ENCODE measurements around the gene REC114.
"Not testable (repeated sequence)": the region's sequence is repeated elsewhere in the genome, so short reads cannot be mapped to it uniquely, and the experiment has no call there.

REC114 gene

DNA sequence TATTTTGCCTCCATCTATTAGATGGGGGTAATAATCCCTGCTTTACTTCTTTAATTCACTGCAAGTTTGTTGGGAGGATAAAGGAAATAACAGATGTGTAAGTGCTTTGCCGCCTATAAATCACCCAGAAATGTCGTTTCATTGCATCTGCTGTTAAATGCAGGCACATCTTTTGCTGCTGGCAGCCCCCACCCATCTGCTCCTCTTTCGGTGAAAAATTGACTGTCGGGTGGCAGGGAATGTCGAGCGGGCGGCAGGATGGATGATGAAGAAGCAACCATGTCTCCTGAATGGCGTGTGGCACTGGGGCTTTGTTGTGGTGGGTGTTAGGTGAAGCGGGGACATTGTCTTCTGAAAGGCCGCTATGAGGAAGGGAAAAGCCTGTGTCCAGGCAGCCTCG, 543 bp upstream of the REC114 start:
- H3K4me3 Mint-ChIP-seq = no peak overlapping the region
- no peak overlapping the region for H3K27ac Mint-ChIP-seq
- no peak for DNase-seq
- peaks cover 7% of the 10 kb centered on the region for H3K27me3 Mint-ChIP-seq (ENCODE audit: low read depth, poor library complexity)
- TF ChIP-seq, protein P1, sequence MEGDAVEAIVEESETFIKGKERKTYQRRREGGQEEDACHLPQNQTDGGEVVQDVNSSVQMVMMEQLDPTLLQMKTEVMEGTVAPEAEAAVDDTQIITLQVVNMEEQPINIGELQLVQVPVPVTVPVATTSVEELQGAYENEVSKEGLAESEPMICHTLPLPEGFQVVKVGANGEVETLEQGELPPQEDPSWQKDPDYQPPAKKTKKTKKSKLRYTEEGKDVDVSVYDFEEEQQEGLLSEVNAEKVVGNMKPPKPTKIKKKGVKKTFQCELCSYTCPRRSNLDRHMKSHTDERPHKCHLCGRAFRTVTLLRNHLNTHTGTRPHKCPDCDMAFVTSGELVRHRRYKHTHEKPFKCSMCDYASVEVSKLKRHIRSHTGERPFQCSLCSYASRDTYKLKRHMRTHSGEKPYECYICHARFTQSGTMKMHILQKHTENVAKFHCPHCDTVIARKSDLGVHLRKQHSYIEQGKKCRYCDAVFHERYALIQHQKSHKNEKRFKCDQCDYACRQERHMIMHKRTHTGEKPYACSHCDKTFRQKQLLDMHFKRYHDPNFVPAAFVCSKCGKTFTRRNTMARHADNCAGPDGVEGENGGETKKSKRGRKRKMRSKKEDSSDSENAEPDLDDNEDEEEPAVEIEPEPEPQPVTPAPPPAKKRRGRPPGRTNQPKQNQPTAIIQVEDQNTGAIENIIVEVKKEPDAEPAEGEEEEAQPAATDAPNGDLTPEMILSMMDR (IDR thresholded peaks at IDR 0.05) = no peak
- no peaks in the 10 kb centered on the region for H3K36me3 Mint-ChIP-seq (ENCODE audit: low read depth)
- no peaks in the 10 kb centered on the region for H3K4me1 Mint-ChIP-seq
- H3K9me3 Mint-ChIP-seq = peaks cover 8% of the 10 kb centered on the region

DNA sequence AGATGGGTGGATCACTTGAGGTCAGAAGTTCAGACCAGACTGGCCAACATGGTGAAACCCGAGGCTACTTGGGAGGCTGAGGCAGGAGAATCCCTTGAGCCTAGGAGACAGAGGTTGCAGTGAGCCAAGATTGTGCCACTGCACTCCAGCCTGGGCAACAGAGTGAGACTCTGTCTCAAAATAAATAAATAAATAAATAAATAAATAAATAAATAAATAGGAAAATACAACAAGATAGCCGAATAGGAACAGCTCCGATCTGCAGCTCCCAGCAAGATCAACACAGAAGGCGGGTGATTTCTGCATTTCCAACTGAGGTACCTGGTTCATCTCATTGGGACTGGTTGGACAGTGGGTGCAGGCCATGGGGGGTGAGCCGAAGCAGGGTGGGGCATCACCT, 4.5 kb downstream of the REC114 start:
- peaks cover 50% of the 10 kb centered on the region for H3K9me3 Mint-ChIP-seq
- not testable (repeated sequence) for H3K27ac Mint-ChIP-seq; DNase-seq; H3K4me1 Mint-ChIP-seq; H3K4me3 Mint-ChIP-seq; H3K27me3 Mint-ChIP-seq (ENCODE audit: low read depth, poor library complexity); H3K36me3 Mint-ChIP-seq (ENCODE audit: low read depth)

DNA sequence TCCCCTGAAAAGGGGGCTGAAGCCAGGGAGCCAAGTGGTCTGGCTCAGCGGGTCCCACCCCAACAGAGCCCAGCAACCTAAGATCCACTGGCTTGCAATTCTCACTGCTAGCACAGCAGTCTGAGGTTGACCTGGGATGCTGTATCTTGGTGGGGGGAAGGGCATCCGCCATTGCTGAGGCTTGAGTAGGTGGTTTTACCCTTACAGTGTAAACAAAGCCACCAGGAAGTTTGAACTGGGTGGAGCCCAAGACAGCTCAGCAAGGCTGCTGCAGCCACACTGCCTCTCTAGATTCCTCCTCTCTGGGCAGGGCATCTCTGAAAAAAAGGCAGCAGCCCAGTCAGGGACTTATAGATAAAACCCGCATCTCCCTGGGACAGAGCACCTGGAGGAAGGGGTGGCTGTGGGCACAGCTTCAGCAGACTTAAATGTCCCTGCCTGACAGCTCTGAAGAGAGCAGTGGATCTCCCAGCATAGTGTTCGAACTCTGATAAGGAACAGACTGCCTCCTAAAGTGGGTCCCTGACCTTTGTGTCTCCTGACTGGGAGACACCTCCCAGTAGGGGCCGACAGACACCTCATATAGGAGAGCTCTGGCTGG, 5.3 kb downstream of the REC114 start:
- H3K4me3 Mint-ChIP-seq; DNase-seq; H3K4me1 Mint-ChIP-seq; H3K27ac Mint-ChIP-seq; H3K27me3 Mint-ChIP-seq (ENCODE audit: low read depth, poor library complexity); H3K36me3 Mint-ChIP-seq (ENCODE audit: low read depth): not testable (repeated sequence)
- peaks cover 51% of the 10 kb centered on the region for H3K9me3 Mint-ChIP-seq

DNA sequence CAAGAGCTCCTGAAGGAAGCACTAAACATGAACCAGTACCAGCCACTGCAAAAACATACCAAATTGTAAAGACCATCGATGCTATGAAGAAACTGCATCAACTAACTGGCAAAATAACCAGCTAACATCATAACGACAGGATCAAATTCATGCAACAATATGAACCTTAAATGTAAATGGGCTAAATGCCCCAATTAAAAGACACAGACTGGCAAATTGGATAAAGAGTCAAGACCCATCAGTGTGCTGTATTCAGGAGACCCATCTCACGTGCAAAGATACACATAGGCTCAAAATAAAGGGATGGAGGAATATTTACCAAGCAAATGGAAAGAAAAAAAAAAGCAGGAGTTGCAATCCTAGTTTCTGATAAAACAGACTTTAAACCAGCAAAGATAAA, 7.0 kb downstream of the REC114 start:
- not testable (repeated sequence) for H3K4me1 Mint-ChIP-seq; H3K27ac Mint-ChIP-seq; DNase-seq; H3K27me3 Mint-ChIP-seq (ENCODE audit: low read depth, poor library complexity); H3K4me3 Mint-ChIP-seq; H3K36me3 Mint-ChIP-seq (ENCODE audit: low read depth)
- H3K9me3 Mint-ChIP-seq = peaks cover 51% of the 10 kb centered on the region

DNA sequence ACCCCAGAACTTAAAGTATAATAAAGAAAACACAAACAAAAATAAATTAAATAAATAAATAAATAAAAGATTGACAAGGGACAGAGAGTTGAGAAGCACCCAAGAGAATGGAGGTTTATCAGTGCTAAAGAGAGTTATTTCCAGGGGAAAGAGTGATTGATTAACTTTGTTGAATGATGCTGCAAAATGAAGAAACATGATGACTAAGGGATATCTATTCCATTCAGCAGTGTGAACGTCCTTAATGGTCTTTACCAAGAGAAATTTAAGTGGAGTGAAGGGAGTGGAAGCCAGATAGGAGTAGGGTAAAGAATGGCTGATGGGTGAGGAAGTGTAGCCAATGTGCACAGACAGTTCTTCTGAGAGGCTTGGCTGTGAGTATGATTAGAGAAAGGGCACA, 11.1 kb downstream of the REC114 start:
- TF ChIP-seq, protein P1 (IDR thresholded peaks at IDR 0.05) = no peak
- no peak overlapping the region for H3K4me3 Mint-ChIP-seq
- no peaks in the 10 kb centered on the region for H3K36me3 Mint-ChIP-seq (ENCODE audit: low read depth)
- no peak for DNase-seq
- H3K4me1 Mint-ChIP-seq = no peaks in the 10 kb centered on the region
- H3K27me3 Mint-ChIP-seq (ENCODE audit: low read depth, poor library complexity) = peaks cover 3% of the 10 kb centered on the region
- H3K27ac Mint-ChIP-seq = no peak overlapping the region
- H3K9me3 Mint-ChIP-seq = peaks cover 33% of the 10 kb centered on the region

DNA sequence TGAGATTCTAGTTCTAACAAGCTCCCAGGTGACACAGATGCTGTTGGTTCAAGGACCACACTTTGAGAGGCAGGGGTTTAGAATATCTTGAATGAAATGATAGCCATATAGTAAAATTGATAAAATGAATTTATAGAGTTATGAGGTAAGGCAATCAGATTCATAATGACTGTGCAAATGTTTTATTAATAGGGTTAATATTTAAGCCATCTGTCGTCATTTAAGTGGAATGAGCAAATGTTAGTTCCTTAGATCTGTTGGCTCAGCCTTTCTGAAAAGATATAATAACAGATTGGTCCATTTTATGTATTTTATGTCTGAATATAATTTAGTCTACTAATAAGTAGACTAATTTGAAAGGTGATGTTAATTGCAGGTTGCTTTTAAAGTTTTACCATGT, 12.9 kb downstream of the REC114 start:
- peaks cover 3% of the 10 kb centered on the region for H3K27me3 Mint-ChIP-seq (ENCODE audit: low read depth, poor library complexity)
- H3K9me3 Mint-ChIP-seq = peaks cover 17% of the 10 kb centered on the region
- H3K27ac Mint-ChIP-seq = no peak overlapping the region
- no peaks in the 10 kb centered on the region for H3K4me1 Mint-ChIP-seq
- H3K4me3 Mint-ChIP-seq = no peak overlapping the region
- TF ChIP-seq, protein P1 (IDR thresholded peaks at IDR 0.05) = no peak
- no peak for DNase-seq
- H3K36me3 Mint-ChIP-seq (ENCODE audit: low read depth) = no peaks in the 10 kb centered on the region

DNA sequence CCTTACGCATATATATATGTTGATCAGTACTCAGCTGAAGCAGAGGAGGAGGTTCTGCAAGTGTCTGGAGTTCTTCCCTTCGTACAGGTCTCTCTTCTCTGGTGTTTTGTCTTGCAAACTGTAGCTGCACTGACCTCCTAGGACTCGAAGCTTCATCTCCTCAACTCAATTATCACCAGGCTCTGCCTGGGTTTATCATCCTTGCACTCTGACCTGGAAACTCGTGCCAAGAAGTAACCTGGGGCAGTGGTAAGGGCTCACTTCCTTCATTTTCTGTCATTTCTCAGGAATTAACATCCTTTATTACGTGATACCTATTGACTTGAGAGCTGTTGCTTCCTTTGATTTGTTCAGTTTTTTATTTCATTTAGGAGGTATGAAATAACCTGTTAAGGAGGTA, 14.4 kb downstream of the REC114 start:
- Mint-ChIP-seq H3K4me3 (no peak overlapping the region), H3K36me3 (ENCODE audit: low read depth) (no peaks in the 10 kb centered on the region), H3K4me1 (no peaks in the 10 kb centered on the region), H3K27me3 (ENCODE audit: low read depth, poor library complexity) (peaks cover 3% of the 10 kb centered on the region), H3K27ac (no peak overlapping the region), H3K9me3 (peaks cover 2% of the 10 kb centered on the region)
- TF ChIP-seq, protein P1 (IDR thresholded peaks at IDR 0.05) = no peak
- DNase-seq = no peak

All from nephron progenitor cell (in vitro differentiated cells).